CD4-positive, alpha-beta T cell treated with Interferon alpha-2 for 1 hour (primary cell): ENCODE results near the gene MSI2.

Experiments used
- DNase-seq, 2 donors: peaks; one replicate each; pipeline ENCODE4 v3.0.0-alpha.2; 2020 to 2022

The MSI2 gene

GRCh38 chr17:57631871-57632270 is 375.5 kb downstream of the MSI2 start:
- no peak for DNase-seq

- DNase-seq, result no peak
These were observed 376.0 kb downstream of the MSI2 start for GRCh38 chr17:57632294-57632693.

- DNase-seq, result no peak
These were observed 376.9 kb downstream of the MSI2 start for GRCh38 chr17:57633236-57633635.

- no peak for DNase-seq
These were observed 378.6 kb downstream of the MSI2 start for GRCh38 chr17:57634713-57635465.

GRCh38 chr17:57636274-57636673 is 380.0 kb downstream of the MSI2 start:
- no peak for DNase-seq

GRCh38 chr17:57636985-57637665 is 380.8 kb downstream of the MSI2 start:
- DNase-seq, result no peak

GRCh38 chr17:57637666-57638010 is 381.3 kb downstream of the MSI2 start:
- no peak for DNase-seq

- no peak for DNase-seq
These were observed 382.0 kb downstream of the MSI2 start for GRCh38 chr17:57638284-57638683.

- DNase-seq, result no peak
These were observed 383.1 kb downstream of the MSI2 start for GRCh38 chr17:57639381-57639780.

GRCh38 chr17:57640079-57640478 is 383.8 kb downstream of the MSI2 start:
- DNase-seq, result no peak

- no peak for DNase-seq
These were observed 385.4 kb downstream of the MSI2 start for GRCh38 chr17:57641761-57642160.

- DNase-seq, result no peak
These were observed 386.7 kb downstream of the MSI2 start for GRCh38 chr17:57643062-57643461.

GRCh38 chr17:57644326-57644725 is 388.0 kb downstream of the MSI2 start:
- no peak for DNase-seq

GRCh38 chr17:57645950-57646665 is 389.8 kb downstream of the MSI2 start:
- no peak for DNase-seq

GRCh38 chr17:57648720-57649119 is 392.4 kb downstream of the MSI2 start:
- no peak for DNase-seq

- no peak for DNase-seq
These were observed 392.9 kb downstream of the MSI2 start for GRCh38 chr17:57649191-57649590.

GRCh38 chr17:57649731-57650484 is 393.6 kb downstream of the MSI2 start:
- no peak for DNase-seq

- no peak for DNase-seq
These were observed 394.2 kb downstream of the MSI2 start for GRCh38 chr17:57650548-57650947.

GRCh38 chr17:57651451-57651850 is 395.1 kb downstream of the MSI2 start:
- DNase-seq, result no peak

GRCh38 chr17:57651996-57652395 is 395.7 kb downstream of the MSI2 start:
- no peak for DNase-seq

- DNase-seq, result no peak
These were observed 396.5 kb downstream of the MSI2 start for GRCh38 chr17:57652811-57653210.

GRCh38 chr17:57653279-57653678 is 397.0 kb downstream of the MSI2 start:
- no peak for DNase-seq

- no peak for DNase-seq
These were observed 397.9 kb downstream of the MSI2 start for GRCh38 chr17:57654040-57654775.
